Activated T-cell treated with anti-CD3 and anti-CD28 coated beads for 1 hour (primary cell): ENCODE results near the gene SELL.
"Not testable (repeated sequence)": the region's sequence is repeated elsewhere in the genome, so short reads cannot be mapped to it uniquely, and the experiment has no call there.

ENCODE experiments used
- DNase-seq: peaks from one replicate; pipeline ENCODE4 v3.0.0-alpha.2; 2020; ENCODE audit warnings: low read depth

The SELL gene

GRCh38 chr1:169711469-169712308, at the start of gene SELL:
Gene SELL (minus strand): TSS chr1:169711620. CDS start chr1:169711498, 122 bp downstream.
- DNase-seq = peak; percentile 63

GRCh38 chr1:169759038-169759437, 47.6 kb upstream of the SELL start:
- DNase-seq = no peak

GRCh38 chr1:169753549-169753948, 42.1 kb upstream of the SELL start:
- DNase-seq = no peak

DNA sequence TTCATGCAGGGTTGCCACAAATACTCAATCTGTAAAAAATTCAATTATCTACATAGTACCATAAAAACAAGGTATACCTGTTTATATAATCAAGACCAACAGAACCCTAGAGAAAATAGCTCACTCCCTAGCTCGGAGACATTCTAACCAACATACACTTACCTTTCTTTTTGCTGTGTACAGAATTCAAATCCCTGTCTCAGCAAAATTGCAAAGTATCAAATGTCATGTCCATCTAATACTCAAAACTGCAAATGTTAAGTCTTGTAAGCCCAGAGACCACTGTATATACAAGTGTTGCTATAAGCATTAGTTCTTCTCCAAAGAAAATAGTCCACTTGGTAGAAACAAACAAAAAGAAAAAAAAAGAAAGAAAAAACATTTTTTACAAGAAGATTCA, 38.6 kb upstream of the SELL start:
- no peak for DNase-seq

GRCh38 chr1:169746550-169746949, 35.1 kb upstream of the SELL start:
- no peak for DNase-seq

DNA sequence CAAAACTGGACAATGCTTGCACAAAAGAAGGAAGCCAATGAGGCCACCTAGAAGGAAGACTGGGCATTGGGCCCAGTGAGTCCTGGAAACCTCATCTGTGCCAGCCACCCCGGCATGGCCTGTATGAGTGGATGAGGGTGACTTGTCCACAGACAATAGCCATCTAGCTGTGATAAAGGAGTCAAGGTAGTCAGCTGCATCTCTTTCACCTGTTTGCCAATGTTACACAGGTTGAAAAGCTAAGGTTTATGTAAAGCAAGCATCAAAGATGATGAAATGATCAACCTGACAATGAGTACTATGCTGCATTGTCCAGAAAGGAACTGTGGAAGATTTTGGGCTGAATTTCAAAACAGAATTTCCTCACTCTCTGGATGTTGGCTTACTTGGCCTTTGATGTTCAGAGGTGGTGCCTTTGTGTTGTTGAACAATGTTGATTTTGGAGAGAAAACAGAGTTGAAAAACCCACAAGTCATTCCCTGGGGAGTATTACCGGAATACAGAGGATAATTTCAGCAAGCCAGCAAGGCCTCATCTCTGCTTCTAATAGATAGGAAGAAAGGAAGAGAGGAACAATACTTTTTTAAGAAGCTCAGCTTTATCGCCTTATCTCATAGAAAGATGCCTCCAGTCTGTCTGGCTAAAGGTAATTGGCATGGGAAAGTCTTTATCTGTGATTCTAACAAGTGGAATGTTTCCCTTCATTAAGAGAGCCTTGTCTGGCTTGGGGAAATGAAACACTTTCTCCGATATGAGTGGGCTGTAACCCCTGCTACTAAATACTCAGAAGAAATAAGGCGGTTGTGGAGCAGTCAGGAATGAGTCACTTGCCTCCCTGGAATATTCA, 33.8 kb upstream of the SELL start:
- DNase-seq = no peak

DNA sequence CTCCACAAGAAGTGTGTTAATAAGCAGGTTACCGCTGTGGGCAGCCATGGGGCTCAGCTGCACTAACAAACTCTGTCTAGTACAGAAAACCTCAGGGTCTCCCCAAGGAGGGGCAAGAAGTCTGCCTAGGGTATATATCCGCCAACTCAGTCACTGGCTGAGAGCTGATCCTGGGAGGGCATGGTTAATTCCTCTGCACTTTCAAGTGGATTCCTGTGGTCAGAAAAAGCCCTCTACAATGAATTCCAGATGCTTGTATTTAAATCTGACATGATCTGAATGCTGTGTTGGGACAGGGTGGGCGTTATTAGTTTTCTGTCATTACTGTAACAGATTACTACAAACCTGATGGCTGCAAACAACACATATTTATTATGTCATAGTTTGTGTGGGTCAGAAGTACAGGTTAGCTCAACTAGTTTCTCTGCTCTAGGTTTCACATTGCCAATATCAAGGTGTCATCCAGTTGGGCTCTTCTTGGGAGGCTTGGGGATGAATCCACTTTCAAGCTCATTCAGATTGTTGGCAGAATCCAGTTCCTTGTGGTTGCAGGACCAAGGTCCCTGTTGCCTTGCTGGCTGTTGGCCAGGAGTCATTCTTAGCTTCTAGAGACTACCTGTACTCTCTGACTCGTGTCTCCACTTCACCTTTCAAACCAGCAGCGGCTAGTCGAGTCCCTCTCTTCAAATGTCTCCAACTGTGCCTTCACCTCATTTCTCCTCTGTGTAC, 30.4 kb upstream of the SELL start:
- no peak for DNase-seq

- DNase-seq = no peak
These were observed 28.6 kb upstream of the SELL start for GRCh38 chr1:169739980-169740379.

GRCh38 chr1:169733924-169734323, 22.5 kb upstream of the SELL start, which contains the start of gene SELE:
Gene SELE (minus strand): TSS chr1:169734079. CDS start chr1:169733612, 467 bp downstream.
- DNase-seq = no peak

DNA sequence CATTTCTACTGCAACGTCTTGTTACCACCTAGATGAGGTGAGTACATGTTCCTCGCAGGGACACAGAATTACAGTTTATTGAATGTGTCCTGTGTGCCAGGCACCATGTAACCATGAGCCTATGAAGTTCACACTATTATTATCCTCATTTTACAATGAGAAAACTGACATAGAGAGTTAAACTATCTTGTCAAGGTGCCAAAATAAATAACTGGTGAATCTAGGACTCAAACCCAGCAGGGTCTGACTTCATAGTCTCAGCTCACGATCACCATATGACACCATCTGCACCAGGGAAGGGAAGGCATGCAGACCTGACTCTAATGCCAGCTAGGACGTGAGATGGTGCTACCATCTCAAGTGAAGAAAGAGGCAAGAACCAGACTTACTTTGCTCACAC, 20.0 kb upstream of the SELL start:
- no peak for DNase-seq

DNA sequence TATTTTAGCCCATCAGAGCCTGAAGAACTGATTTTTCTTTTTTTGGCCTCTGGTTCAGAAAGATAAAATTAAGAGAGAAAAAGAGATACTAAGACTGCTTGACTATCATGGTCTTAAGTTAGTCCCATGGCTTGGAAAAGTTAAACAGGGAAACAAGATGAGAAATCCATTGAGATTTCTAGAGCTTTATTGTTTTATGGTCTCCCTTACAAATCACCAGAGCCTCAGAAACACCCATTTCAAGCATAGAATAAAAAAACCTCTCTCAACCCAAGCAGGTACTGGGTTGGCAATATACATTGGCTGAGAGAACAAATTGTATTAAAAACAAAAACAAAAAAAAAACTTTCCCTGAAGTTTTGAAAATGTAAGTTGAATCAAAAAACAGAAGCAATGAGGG, 18.6 kb upstream of the SELL start:
- DNase-seq = no peak

GRCh38 chr1:169727307-169727706, 15.9 kb upstream of the SELL start:
- no peak for DNase-seq

DNA sequence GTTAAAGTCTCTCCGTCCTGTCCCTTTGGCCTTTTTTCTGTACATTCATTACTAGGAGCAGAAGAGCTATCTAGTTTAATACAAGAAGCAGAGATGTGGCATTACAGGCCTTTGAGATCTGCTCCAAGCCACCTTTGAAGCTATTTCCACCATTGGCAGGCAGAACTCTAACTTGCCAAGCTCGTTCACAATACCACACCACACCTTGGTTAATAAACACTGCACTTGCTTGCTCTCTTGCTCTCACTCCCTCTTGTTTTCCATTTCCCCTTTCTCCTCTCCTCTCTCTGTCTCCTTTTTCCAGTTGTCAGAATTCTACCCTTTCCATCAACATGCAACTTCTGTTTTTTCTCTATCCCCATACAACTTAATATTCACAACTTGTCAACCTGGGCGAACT, 15.4 kb upstream of the SELL start:
- DNase-seq = no peak

GRCh38 chr1:169725930-169726329, 14.5 kb upstream of the SELL start:
- no peak for DNase-seq

GRCh38 chr1:169724168-169724567, 12.7 kb upstream of the SELL start:
- DNase-seq = no peak

GRCh38 chr1:169723763-169724162, 12.3 kb upstream of the SELL start:
- DNase-seq = no peak

GRCh38 chr1:169722779-169723178, 11.4 kb upstream of the SELL start:
- DNase-seq = no peak

GRCh38 chr1:169715100-169715499, 3.7 kb upstream of the SELL start:
- not testable (repeated sequence) for DNase-seq

GRCh38 chr1:169713090-169713489, 1.7 kb upstream of the SELL start:
- not testable (repeated sequence) for DNase-seq

DNA sequence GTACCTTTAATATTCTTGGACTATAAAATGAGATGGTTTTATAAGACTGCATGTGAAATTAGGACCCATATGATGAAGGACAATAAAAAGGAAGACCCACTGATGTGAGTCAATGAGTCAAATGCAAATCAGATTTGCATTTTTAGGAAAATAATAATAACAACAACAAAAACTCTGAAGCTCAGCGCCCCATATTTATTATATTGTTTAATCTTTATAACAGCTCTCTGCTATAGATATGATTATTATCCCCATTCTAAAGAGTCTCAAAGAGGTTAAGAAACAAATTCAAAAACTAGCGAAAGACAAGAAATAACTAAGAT, 850 bp upstream of the SELL start:
- DNase-seq = no peak

- no peak for DNase-seq
These were observed 2.8 kb downstream of the SELL start for GRCh38 chr1:169708647-169709046.

- no peak for DNase-seq
These were observed 3.4 kb downstream of the SELL start for GRCh38 chr1:169707912-169708604.
